Neural cell (in vitro differentiated cells): Measurements from ENCODE around the gene NXNL1.
A peak's percentile ranks its signal among the peaks of the same experiment; 100 is the strongest.

ENCODE experiments used
- EP300 ChIP-seq: fragments of 450-650 bp; conservative IDR thresholded peaks from 2 replicates; pipeline ENCODE4 v1.6.1; 2014; ENCODE audit warnings: antibody characterized with exemption, mild to moderate bottlenecking, moderate library complexity; ENCODE audit not compliant: poor library complexity, severe bottlenecking
- TF ChIP-seq, protein P1 (sequence below): fragments of 450-650 bp; IDR thresholded peaks from 2 replicates; pipeline ENCODE4 v1.5.1; 2014; ENCODE audit warnings: antibody characterized with exemption, mild to moderate bottlenecking, moderate library complexity; ENCODE audit not compliant: poor library complexity, severe bottlenecking

DNA sequence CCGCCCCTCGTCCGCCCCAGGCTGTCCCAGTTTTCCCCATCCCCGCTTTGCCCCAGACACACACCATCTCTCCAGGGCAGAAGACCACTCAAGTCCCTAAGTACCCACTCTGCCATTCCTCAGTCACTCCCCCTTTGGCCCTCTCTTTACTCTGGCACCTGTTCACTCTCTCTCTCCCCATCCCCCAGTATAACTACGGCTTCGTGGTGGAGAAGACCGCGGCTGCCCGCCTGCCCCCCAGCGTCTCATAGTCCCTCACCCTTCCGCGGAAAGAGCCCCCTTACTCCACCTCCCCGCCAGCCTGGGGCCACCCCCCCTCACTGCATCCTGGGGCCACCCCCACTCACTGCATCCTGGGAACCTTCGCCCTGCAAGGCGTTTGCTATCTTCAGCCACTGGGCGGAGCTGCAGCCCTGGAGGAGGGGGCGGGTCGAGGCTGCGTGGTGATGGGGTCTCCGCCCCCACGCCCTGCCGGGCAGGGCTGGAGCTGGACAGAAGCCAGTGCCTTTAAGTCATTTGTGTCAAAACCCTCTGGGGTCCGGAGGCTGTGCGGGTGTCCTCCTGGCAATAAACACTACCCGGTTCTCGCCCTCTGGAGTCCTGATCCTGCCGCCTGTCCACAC lies 35.9 kb downstream of the NXNL1 start:
- no peak for TF ChIP-seq EP300
- TF ChIP-seq, protein P1, sequence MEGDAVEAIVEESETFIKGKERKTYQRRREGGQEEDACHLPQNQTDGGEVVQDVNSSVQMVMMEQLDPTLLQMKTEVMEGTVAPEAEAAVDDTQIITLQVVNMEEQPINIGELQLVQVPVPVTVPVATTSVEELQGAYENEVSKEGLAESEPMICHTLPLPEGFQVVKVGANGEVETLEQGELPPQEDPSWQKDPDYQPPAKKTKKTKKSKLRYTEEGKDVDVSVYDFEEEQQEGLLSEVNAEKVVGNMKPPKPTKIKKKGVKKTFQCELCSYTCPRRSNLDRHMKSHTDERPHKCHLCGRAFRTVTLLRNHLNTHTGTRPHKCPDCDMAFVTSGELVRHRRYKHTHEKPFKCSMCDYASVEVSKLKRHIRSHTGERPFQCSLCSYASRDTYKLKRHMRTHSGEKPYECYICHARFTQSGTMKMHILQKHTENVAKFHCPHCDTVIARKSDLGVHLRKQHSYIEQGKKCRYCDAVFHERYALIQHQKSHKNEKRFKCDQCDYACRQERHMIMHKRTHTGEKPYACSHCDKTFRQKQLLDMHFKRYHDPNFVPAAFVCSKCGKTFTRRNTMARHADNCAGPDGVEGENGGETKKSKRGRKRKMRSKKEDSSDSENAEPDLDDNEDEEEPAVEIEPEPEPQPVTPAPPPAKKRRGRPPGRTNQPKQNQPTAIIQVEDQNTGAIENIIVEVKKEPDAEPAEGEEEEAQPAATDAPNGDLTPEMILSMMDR = peak; percentile 44
